Measurements from ENCODE around the gene PRR14.
A peak's percentile ranks its signal among the peaks of the same experiment; 100 is the strongest.
"Not testable (repeated sequence)": the region's sequence is repeated elsewhere in the genome, so short reads cannot be mapped to it uniquely, and the experiment has no call there.

The PRR14 gene

GRCh38 chr16:30697264-30698138, 46.7 kb downstream of the PRR14 start:
- DNase-seq (ENCODE audit: insufficient read length, low spot score): peak; percentile 79
- no peak for TF ChIP-seq CTCF (IDR thresholded peaks at IDR 0.05; ENCODE audit: insufficient read depth, missing control alignments)
- FAIRE-seq: no peak

- DNase-seq (ENCODE audit: insufficient read length, low spot score) (peak; percentile 80), FAIRE-seq (no peak)
- no peak for TF ChIP-seq CTCF (IDR thresholded peaks at IDR 0.05; ENCODE audit: insufficient read depth, missing control alignments)
Observed at GRCh38 chr16:30698139-30698815, 47.5 kb downstream of the PRR14 start.

GRCh38 chr16:30698816-30699614, 48.3 kb downstream of the PRR14 start, which contains the start of gene SRCAP:
TSS of gene SRCAP (plus strand) at chr16:30699171. CDS start at chr16:30700825, 1,654 bp downstream.
- DNase-seq (ENCODE audit: insufficient read length, low spot score): peak; percentile 63
- FAIRE-seq: no peak
- no peak for TF ChIP-seq CTCF (IDR thresholded peaks at IDR 0.05; ENCODE audit: insufficient read depth, missing control alignments)

GRCh38 chr16:30699615-30700099, 48.9 kb downstream of the PRR14 start:
- no peak for TF ChIP-seq CTCF (IDR thresholded peaks at IDR 0.05; ENCODE audit: insufficient read depth, missing control alignments)
- FAIRE-seq (no peak), DNase-seq (ENCODE audit: insufficient read length, low spot score) (no peak)

- no peak for DNase-seq (ENCODE audit: insufficient read length, low spot score)
- TF ChIP-seq CTCF (IDR thresholded peaks at IDR 0.05; ENCODE audit: insufficient read depth, missing control alignments): no peak
- FAIRE-seq: no peak
Observed at GRCh38 chr16:30700491-30700890, 49.7 kb downstream of the PRR14 start.

- TF ChIP-seq CTCF (IDR thresholded peaks at IDR 0.05; ENCODE audit: insufficient read depth, missing control alignments): no peak
- no peak for FAIRE-seq
Observed at GRCh38 chr16:30700971-30701370, 50.2 kb downstream of the PRR14 start.

GRCh38 chr16:30703071-30703470, 52.3 kb downstream of the PRR14 start:
- not testable (repeated sequence) for FAIRE-seq; DNase-seq (ENCODE audit: insufficient read length, low spot score)

More at GRCh38 chr16:30700971-30701370, 50.2 kb downstream of the PRR14 start:
- DNase-seq (ENCODE audit: insufficient read length, low spot score): no peak
